ENCODE measurements around the gene DYNC2I2. TPM values are rescaled to one million over a fixed set of nuclear protein-coding genes. Genes with fewer than 3 reads are reported as not detected.

Gene DYNC2I2
- total and polyA plus RNA-seq, 10 of the 15 experiments (the other 5 are each of a cell fraction or from before 2014, with no cell fraction given), result 0.89 to 118 (median 47.9) TPM

GRCh38 chr9:128624566-128624965 lies 32.1 kb downstream of the DYNC2I2 start:
- Histone ChIP-seq H3K4me1 (ENCODE audit: control insufficient read depth, insufficient read depth, low read length) (no peaks in the 10 kb centered on the region), H2AFZ (ENCODE audit: control insufficient read depth, low read depth, low read length) (no peak overlapping the region), H3K79me2 (ENCODE audit: control insufficient read depth, insufficient read depth, low read length) (no peaks in the 10 kb centered on the region), H3K4me3 (no peak overlapping the region), H3K27me3 (replicated peaks in 1 of 2; ENCODE audit: control insufficient read depth in 2 of 2, insufficient read depth in 2 of 2, low read length in 1 of 2) (no peaks in the 10 kb centered on the region), H3K27ac (ENCODE audit: control insufficient read depth, insufficient read depth) (no peak overlapping the region), H3K9ac (ENCODE audit: control insufficient read depth, insufficient read depth, low read length) (no peak overlapping the region), H3K4me2 (ENCODE audit: control insufficient read depth, insufficient read depth) (no peak overlapping the region), H3K9me3 (replicated peaks; ENCODE audit: control insufficient read depth, insufficient read depth, low read length) (no peaks in the 10 kb centered on the region), H4K20me1 (ENCODE audit: control insufficient read depth, insufficient read depth) (no peaks in the 10 kb centered on the region; the same call in 1 of the 2 replicates), H3K36me3 (ENCODE audit: control insufficient read depth in 2 of 2, insufficient read depth in 2 of 2, low read length in 1 of 2) (peaks cover 15 to 32% of the 10 kb centered on the region in 2 experiments)
- 90% methylated on average over 10 of the region's 10 CpGs for WGBS (ENCODE audit: insufficient coverage, insufficient replicate concordance, low lambda C conversion rate, missing lambda C conversion rate)
- in situ Hi-C loops (cut with MboI), result no loop called here
- no peak for TF ChIP-seq CREM (IDR thresholded peaks at IDR 0.05; ENCODE audit: low read depth)
- BruUV-seq (replicated peaks), result no TSS peak
- DNase-seq (ENCODE audit: low read depth, low spot score) (no peak), ATAC-seq (no peak), FAIRE-seq (no peak)
- CTCF ChIA-PET, result interaction anchor here (1.2 to 1.4 kb wide), 2 partner anchors 13 to 120 kb away, joined by 3 read pairs; partner anchors contain the start of gene GLE1
- intact Hi-C loops (cut with micrococcal nuclease; ENCODE audit: unreplicated experiment), result no loop called here
- POLR2A ChIA-PET, result no interaction called here
- RAD21 ChIA-PET (ENCODE audit: unreplicated experiment), result no interaction called here
- SMC1A ChIA-PET (ENCODE audit: uncharacterized antibody, unreplicated experiment), result no interaction called here

- WGBS (ENCODE audit: insufficient coverage, insufficient replicate concordance, low lambda C conversion rate, missing lambda C conversion rate), result 91% methylated on average over 14 of the region's 14 CpGs
- no peak for TF ChIP-seq IKZF2 (IDR thresholded peaks at IDR 0.05)
- 0 out of 2 replicates have a peak, but pooled peaks have one; percentile 13 for TF ChIP-seq TCF3 (IDR thresholded peaks at IDR 0.05; ENCODE audit: borderline replicate concordance, insufficient read depth, low read depth, low read length)
- no peak for TF ChIP-seq MEF2A (IDR thresholded peaks at IDR 0.05; ENCODE audit: insufficient read depth, low read depth, low read length)
- no peak for TF ChIP-seq YY1 (IDR thresholded peaks at IDR 0.05; ENCODE audit: low read depth, low read length)
- TF ChIP-seq KAT2A (conservative IDR thresholded peaks at IDR 0.05; ENCODE audit: control insufficient read depth, low read depth, low read length), result no peak
- TF ChIP-seq SRF (IDR thresholded peaks at IDR 0.05; ENCODE audit: low read depth in 2 of 2, low read length in 2 of 2), result no peak
- no peak for TF ChIP-seq IRF5 (IDR thresholded peaks at IDR 0.05; ENCODE audit: borderline replicate concordance)
- no peak for TF ChIP-seq RELB (IDR thresholded peaks at IDR 0.05; ENCODE audit: low read depth)
- peak; percentile 48 for TF ChIP-seq BCL3 (IDR thresholded peaks at IDR 0.05; ENCODE audit: borderline replicate concordance, insufficient read depth, low read depth, low read length, poor library complexity, severe bottlenecking)
- TF ChIP-seq BHLHE40 (IDR thresholded peaks at IDR 0.05; ENCODE audit: borderline replicate concordance in 1 of 2, low read depth in 2 of 2, low read length in 1 of 2), result no peak
Observed at GRCh38 chr9:128621730-128622455, 34.8 kb downstream of the DYNC2I2 start.

More at GRCh38 chr9:128621730-128622455, 34.8 kb downstream of the DYNC2I2 start:
- no peak overlapping the region for H2AFZ ChIP-seq (ENCODE audit: control insufficient read depth, low read depth, low read length)
- H3K27me3 ChIP-seq (replicated peaks in 1 of 2; ENCODE audit: control insufficient read depth in 2 of 2, insufficient read depth in 2 of 2, low read length in 1 of 2), result no peaks in the 10 kb centered on the region
- H3K4me3 ChIP-seq, result no peak overlapping the region
- FAIRE-seq (no peak), DNase-seq (ENCODE audit: low read depth, low spot score) (no peak), ATAC-seq (no peak)
- no peaks in the 10 kb centered on the region for H3K79me2 ChIP-seq (ENCODE audit: control insufficient read depth, insufficient read depth, low read length)
- H3K9me3 ChIP-seq (replicated peaks; ENCODE audit: control insufficient read depth, insufficient read depth, low read length), result no peaks in the 10 kb centered on the region
- in situ Hi-C loops (cut with MboI) (no loop called here), intact Hi-C loops (cut with micrococcal nuclease; ENCODE audit: unreplicated experiment) (no loop called here)
- no peak overlapping the region for H3K4me2 ChIP-seq (ENCODE audit: control insufficient read depth, insufficient read depth)
- no peak overlapping the region for H3K9ac ChIP-seq (ENCODE audit: control insufficient read depth, insufficient read depth, low read length)
- RAD21 ChIA-PET (ENCODE audit: unreplicated experiment), result no interaction called here
- POLR2A ChIA-PET, result interaction anchor here (0.6 to 0.7 kb wide), 3 partner anchors 20 to 254 kb away, joined by 3 to 9 read pairs (median 3); no protein-coding TSS in a partner anchor
- SMC1A ChIA-PET (ENCODE audit: uncharacterized antibody, unreplicated experiment), result interaction anchor here (0.7 kb wide), 1 partner anchor 110 kb away, joined by 3 read pairs; no protein-coding TSS in a partner anchor
- CTCF ChIA-PET, result interaction anchor here (0.6 kb wide), 1 partner anchor 1651 kb away, joined by 4 read pairs; no protein-coding TSS in a partner anchor
- H3K4me1 ChIP-seq (ENCODE audit: control insufficient read depth, insufficient read depth, low read length), result no peaks in the 10 kb centered on the region
- no peaks in the 10 kb centered on the region for H4K20me1 ChIP-seq (ENCODE audit: control insufficient read depth, insufficient read depth)
- TSS peak; percentile 33 for BruUV-seq (replicated peaks)
- no peak overlapping the region for H3K27ac ChIP-seq (ENCODE audit: control insufficient read depth, insufficient read depth)
- H3K36me3 ChIP-seq (ENCODE audit: control insufficient read depth in 2 of 2, insufficient read depth in 2 of 2, low read length in 1 of 2), result peaks cover 21 to 23% of the 10 kb centered on the region in 2 experiments

Measured in GM12878 (cell line).